Stimulated activated CD8-positive, alpha-beta memory T cell treated with anti-CD3 and anti-CD28 coated beads, Interleukin-15, amount 100 ng/mL, for 4 hours (primary cell): Measurements from ENCODE around the gene MMP1.

Experiments used
- DNase-seq, 2 donors: peaks; one replicate each; pipeline ENCODE4 v3.0.0-alpha.2; 2020; ENCODE audit warnings: low read depth in 2 of 2

The MMP1 gene

GRCh38 chr11:102798012-102798746 lies at the start of gene MMP1:
Gene MMP1, minus strand, starts transcription at chr11:102798160. Its CDS starts 68 bp downstream, at chr11:102798092.
- no peak for DNase-seq

- DNase-seq, result no peak
Observed at GRCh38 chr11:102846292-102846691, 48.3 kb upstream of the MMP1 start.

- no peak for DNase-seq
Observed at GRCh38 chr11:102843489-102843888, 45.5 kb upstream of the MMP1 start, which contains the start of gene MMP3. Gene MMP3, minus strand, starts transcription at chr11:102843609. Its CDS starts 63 bp downstream, at chr11:102843546.

GRCh38 chr11:102842930-102843329 lies 45.0 kb upstream of the MMP1 start:
- no peak for DNase-seq

GRCh38 chr11:102840018-102840417 lies 42.1 kb upstream of the MMP1 start:
- DNase-seq, result no peak

GRCh38 chr11:102837646-102838045 lies 39.7 kb upstream of the MMP1 start:
- DNase-seq, result no peak

GRCh38 chr11:102837156-102837555 lies 39.2 kb upstream of the MMP1 start:
- no peak for DNase-seq

GRCh38 chr11:102836290-102836875 lies 38.4 kb upstream of the MMP1 start:
- DNase-seq, result no peak

GRCh38 chr11:102833731-102834130 lies 35.8 kb upstream of the MMP1 start:
- no peak for DNase-seq

GRCh38 chr11:102832612-102833011 lies 34.7 kb upstream of the MMP1 start:
- DNase-seq, result no peak

- no peak for DNase-seq
Observed at GRCh38 chr11:102831489-102832440, 33.8 kb upstream of the MMP1 start.

GRCh38 chr11:102831128-102831488 lies 33.1 kb upstream of the MMP1 start:
- DNase-seq, result no peak

GRCh38 chr11:102830001-102830727 lies 32.2 kb upstream of the MMP1 start:
- no peak for DNase-seq

- no peak for DNase-seq
Observed at GRCh38 chr11:102829316-102830000, 31.5 kb upstream of the MMP1 start.

- DNase-seq, result no peak
Observed at GRCh38 chr11:102824556-102824955, 26.6 kb upstream of the MMP1 start.

GRCh38 chr11:102819491-102819890 lies 21.5 kb upstream of the MMP1 start:
- no peak for DNase-seq

- DNase-seq, result no peak
Observed at GRCh38 chr11:102813484-102813883, 15.5 kb upstream of the MMP1 start.

GRCh38 chr11:102812188-102812587 lies 14.2 kb upstream of the MMP1 start:
- no peak for DNase-seq

- DNase-seq, result no peak
Observed at GRCh38 chr11:102810950-102811660, 13.1 kb upstream of the MMP1 start.

GRCh38 chr11:102809971-102810370 lies 12.0 kb upstream of the MMP1 start:
- DNase-seq, result no peak
